Neuronal stem cell (in vitro differentiated cells): Measurements from ENCODE around the gene KIF1A.

Source experiments
- DNase-seq: peaks from one replicate; pipeline ENCODE4 v3.0.0-alpha.2; 2013; ENCODE audit warnings: low spot score
- H2AFZ ChIP-seq: one replicate; pipeline ENCODE4 v1.6.1; 2013; ENCODE audit warnings: mild to moderate bottlenecking, low read length, inconsistent platforms
- H2AK5ac ChIP-seq: 2 replicates; pipeline ENCODE4 v1.6.1; 2013; ENCODE audit warnings: low read depth, mild to moderate bottlenecking, inconsistent platforms, low read length, moderate library complexity, mixed read lengths
- H2BK120ac ChIP-seq: 2 replicates; pipeline ENCODE4 v1.6.1; 2013; ENCODE audit warnings: low read depth, mild to moderate bottlenecking, inconsistent platforms, low read length, moderate library complexity, mixed read lengths
- H2BK12ac ChIP-seq: one replicate; pipeline ENCODE4 v1.6.1; 2013; ENCODE audit warnings: low read length, inconsistent platforms
- H2BK15ac ChIP-seq: 2 replicates; pipeline ENCODE4 v1.6.1; 2013; ENCODE audit warnings: mild to moderate bottlenecking, low read length, inconsistent platforms, mixed read lengths
- H2BK5ac ChIP-seq: one replicate; pipeline ENCODE4 v1.6.1; 2013; ENCODE audit warnings: inconsistent platforms, mild to moderate bottlenecking, low read length, moderate library complexity
- H3K14ac ChIP-seq: one replicate; pipeline ENCODE4 v1.6.1; 2013; ENCODE audit warnings: low read length, inconsistent platforms
- H3K18ac ChIP-seq: 2 replicates; pipeline ENCODE4 v1.6.1; 2013; ENCODE audit warnings: low read length, inconsistent platforms
- H3K23ac ChIP-seq: 2 replicates; pipeline ENCODE4 v1.6.1; 2013; ENCODE audit warnings: low read depth, mild to moderate bottlenecking, mixed read lengths, low read length, inconsistent platforms; ENCODE audit not compliant: poor library complexity
- H3K27ac ChIP-seq: replicated peaks from 3 replicates; pipeline ENCODE4 v1.5.1; 2013; ENCODE audit warnings: low read length, inconsistent platforms
- H3K27me3 ChIP-seq, 3 experiments: 2 replicates each; pipeline ENCODE4 v1.6.1; 2013; ENCODE audit warnings: low read length in 3 of 3, mild to moderate bottlenecking in 2 of 3, inconsistent platforms in 1 of 3, low read depth in 1 of 3, mixed read lengths in 1 of 3, moderate library complexity in 1 of 3; ENCODE audit not compliant: control insufficient read depth in 3 of 3, insufficient read depth in 3 of 3
- H3K36me3 ChIP-seq, 2 donors: replicated peaks in 1 of 2; 2 replicates each; pipeline ENCODE4 v1.6.1; 2013; ENCODE audit warnings: low read length in 2 of 2; ENCODE audit not compliant: control insufficient read depth in 2 of 2, insufficient read depth in 2 of 2
- H3K4ac ChIP-seq: 2 replicates; pipeline ENCODE4 v1.6.1; 2013; ENCODE audit warnings: inconsistent platforms, mild to moderate bottlenecking, low read length, moderate library complexity
- H3K4me1 ChIP-seq, 2 donors: 1 replicate in 1 of 2; 2 replicates in 1 of 2; pipeline ENCODE4 v1.6.1; 2013; ENCODE audit warnings: low read length in 2 of 2, low read depth in 1 of 2; ENCODE audit not compliant: control insufficient read depth in 2 of 2, insufficient read depth in 1 of 2
- H3K4me2 ChIP-seq: one replicate; pipeline ENCODE4 v1.6.1; 2013; ENCODE audit warnings: mild to moderate bottlenecking, low read length, inconsistent platforms; ENCODE audit not compliant: insufficient read depth, poor library complexity, severe bottlenecking
- H3K4me3 ChIP-seq, 2 donors: 2 replicates each; pipeline ENCODE4 v1.5.1; 2013; ENCODE audit warnings: low read length in 2 of 2, mild to moderate bottlenecking in 2 of 2, inconsistent platforms in 1 of 2, moderate library complexity in 1 of 2
- H3K79me1 ChIP-seq: one replicate; pipeline ENCODE4 v1.6.1; 2013; ENCODE audit warnings: low read depth, mild to moderate bottlenecking, inconsistent platforms, low read length, moderate library complexity
- H3K9ac ChIP-seq: one replicate; pipeline ENCODE4 v1.6.1; 2013; ENCODE audit warnings: mild to moderate bottlenecking, low read depth, low read length, inconsistent platforms; ENCODE audit not compliant: poor library complexity
- H3K9me3 ChIP-seq, 2 donors: replicated peaks in 1 of 2; 2 replicates each; pipeline versions ENCODE3 to v1.6.1; 2013; ENCODE audit warnings: low read length in 2 of 2, mild to moderate bottlenecking in 2 of 2, inconsistent platforms in 1 of 2, low read depth in 1 of 2, mixed read lengths in 1 of 2, moderate library complexity in 1 of 2; ENCODE audit not compliant: control insufficient read depth in 2 of 2, insufficient read depth in 1 of 2
- H4K8ac ChIP-seq: one replicate; pipeline ENCODE4 v1.6.1; 2013; ENCODE audit warnings: low read depth, mild to moderate bottlenecking, inconsistent platforms, low read length, moderate library complexity
- H4K91ac ChIP-seq: one replicate; pipeline ENCODE4 v1.6.1; 2013; ENCODE audit warnings: low read length, low read depth, mild to moderate bottlenecking, inconsistent platforms; ENCODE audit not compliant: poor library complexity
- WGBS, 2 donors: extraction: QIAGEN DNeasy Blood & Tissue Kit; methylation state at CpG; one replicate each; pipeline ENCODE4 v1.1.7; 2013; ENCODE audit warnings: missing lambda C conversion rate in 2 of 2, mixed read lengths in 1 of 2; ENCODE audit not compliant: insufficient read length in 2 of 2, insufficient replicate concordance in 1 of 2; ENCODE audit errors: extremely low coverage in 2 of 2; 5-methylcytosine and 5-hydroxymethylcytosine counted together

The KIF1A gene

DNA sequence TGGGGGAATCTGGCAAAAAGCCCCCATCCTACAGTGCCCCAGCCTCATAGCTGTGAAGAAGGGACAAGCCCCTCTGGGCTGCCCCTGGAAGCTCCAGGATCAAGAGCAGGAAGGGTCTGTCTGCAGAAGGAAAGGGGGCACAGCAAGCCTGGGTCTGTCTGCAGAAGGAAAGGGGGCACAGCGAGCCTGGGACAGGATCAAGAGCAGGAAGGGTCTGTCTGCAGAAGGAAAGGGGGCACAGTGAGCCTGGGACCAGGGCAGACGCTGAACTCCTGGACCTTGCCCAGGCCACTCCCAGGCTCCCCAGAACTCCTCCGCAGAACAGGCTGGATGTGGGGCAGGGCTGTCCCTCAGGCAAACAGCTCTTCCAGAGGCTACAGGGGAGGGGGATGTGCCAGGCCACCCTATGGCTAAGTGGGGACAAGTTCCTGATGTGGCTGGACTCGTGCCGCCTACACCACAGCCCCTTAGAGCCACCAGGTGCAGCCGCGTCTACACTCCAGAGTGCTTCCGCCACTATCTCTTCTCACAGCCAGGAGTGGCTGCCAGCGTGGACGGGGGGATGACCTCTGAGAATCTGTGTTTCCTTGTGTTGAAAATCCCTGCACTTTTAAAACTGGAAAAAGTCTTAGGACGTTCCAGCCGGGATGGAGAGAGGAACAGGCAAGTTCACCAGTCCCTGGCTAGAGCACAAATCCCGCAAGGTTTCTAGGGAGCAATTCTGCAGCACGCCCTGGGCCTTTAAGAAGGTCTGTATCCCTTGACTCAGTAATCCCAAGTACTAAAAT is 20.8 kb downstream of the KIF1A start:
- H3K14ac ChIP-seq, result no peak overlapping the region
- H2BK120ac ChIP-seq, result no peak overlapping the region
- no peaks in the 10 kb centered on the region for H3K27me3 ChIP-seq
- peaks cover 31 to 34% of the 10 kb centered on the region in 2 donors for H3K36me3 ChIP-seq
- no peak overlapping the region for H4K8ac ChIP-seq
- no peak overlapping the region for H2BK5ac ChIP-seq
- H2AK5ac ChIP-seq, result no peak overlapping the region
- no peak for DNase-seq
- H3K4me1 ChIP-seq, result peaks cover 0 to 1% of the 10 kb centered on the region in 2 donors
- H2AFZ ChIP-seq, result no peak overlapping the region
- no peak overlapping the region for H4K91ac ChIP-seq
- H3K27ac ChIP-seq, result no peak overlapping the region
- H2BK12ac ChIP-seq, result no peak overlapping the region
- no peak overlapping the region for H3K4me3 ChIP-seq
- H2BK15ac ChIP-seq, result no peak overlapping the region
- no peak overlapping the region for H3K9ac ChIP-seq
- H3K79me1 ChIP-seq, result peaks cover 8% of the 10 kb centered on the region
- no peak overlapping the region for H3K4ac ChIP-seq
- peaks cover 0 to 9% of the 10 kb centered on the region in 2 donors for H3K9me3 ChIP-seq
- peak overlapping the region; percentile 37 for H3K18ac ChIP-seq
- H3K23ac ChIP-seq, result no peak overlapping the region
- no CpG with 5 or more reads among the region's 14 CpGs for WGBS, 2 donors
- no peak overlapping the region for H3K4me2 ChIP-seq

GRCh38 chr2:240798327-240798905 is 21.6 kb downstream of the KIF1A start:
- whole genome bisulfite sequencing, 2 donors, result no CpG with 5 or more reads among the region's 17 CpGs

DNA sequence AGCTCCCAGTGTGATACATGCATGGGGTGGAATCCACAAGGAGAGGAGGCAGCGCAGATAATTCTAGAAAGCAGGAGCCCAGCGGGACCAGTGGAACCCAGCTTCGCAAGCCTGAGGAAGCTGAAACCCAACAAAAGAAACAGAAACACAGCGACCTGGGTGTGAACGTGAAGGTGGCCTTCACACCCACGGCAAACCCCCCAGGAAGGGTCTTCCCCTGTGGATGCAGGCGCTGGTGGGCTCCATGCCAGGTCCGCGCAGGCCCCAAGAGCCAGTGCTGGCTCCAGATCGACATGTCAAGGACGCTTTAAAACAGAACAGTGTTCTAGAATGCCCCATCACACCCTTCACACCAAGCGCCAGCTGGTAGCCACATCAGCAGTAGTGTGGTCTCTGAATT is 22.1 kb downstream of the KIF1A start:
- DNase-seq, result no peak
- H3K4me1 ChIP-seq, result peaks cover 8% of the 10 kb centered on the region in 2 donors
- no peak overlapping the region for H2AK5ac ChIP-seq
- H2BK5ac ChIP-seq, result no peak overlapping the region
- H3K79me1 ChIP-seq, result peaks cover 11% of the 10 kb centered on the region
- H3K4me2 ChIP-seq, result no peak overlapping the region
- H2BK15ac ChIP-seq, result no peak overlapping the region
- H2BK120ac ChIP-seq, result no peak overlapping the region
- no peak overlapping the region for H3K27ac ChIP-seq
- no peak overlapping the region for H3K18ac ChIP-seq
- H4K91ac ChIP-seq, result no peak overlapping the region
- H3K23ac ChIP-seq, result no peak overlapping the region
- no peak overlapping the region for H3K14ac ChIP-seq
- WGBS, 2 donors, result no CpG with 5 or more reads among the region's 12 CpGs
- H2BK12ac ChIP-seq, result no peak overlapping the region
- no peak overlapping the region for H3K9ac ChIP-seq
- no peaks in the 10 kb centered on the region for H3K27me3 ChIP-seq
- H3K4ac ChIP-seq, result no peak overlapping the region
- peaks cover 34 to 35% of the 10 kb centered on the region in 2 donors for H3K36me3 ChIP-seq
- peaks cover 0 to 9% of the 10 kb centered on the region in 2 donors for H3K9me3 ChIP-seq
- no peak overlapping the region for H3K4me3 ChIP-seq
- no peak overlapping the region for H4K8ac ChIP-seq
- H2AFZ ChIP-seq, result no peak overlapping the region

More at GRCh38 chr2:240798327-240798905, 21.6 kb downstream of the KIF1A start:
- no peak overlapping the region for H2AFZ ChIP-seq
- no peak overlapping the region for H3K4me3 ChIP-seq
- H2AK5ac ChIP-seq, result no peak overlapping the region
- no peaks in the 10 kb centered on the region for H3K27me3 ChIP-seq
- no peak overlapping the region for H2BK120ac ChIP-seq
- H4K91ac ChIP-seq, result no peak overlapping the region
- H3K4me2 ChIP-seq, result no peak overlapping the region
- H2BK5ac ChIP-seq, result no peak overlapping the region
- no peak overlapping the region for H3K18ac ChIP-seq
- H3K4me1 ChIP-seq, result peaks cover 3 to 4% of the 10 kb centered on the region in 2 donors
- H4K8ac ChIP-seq, result no peak overlapping the region
- no peak overlapping the region for H3K23ac ChIP-seq
- no peak overlapping the region for H3K27ac ChIP-seq
- no peak overlapping the region for H3K4ac ChIP-seq
- H3K14ac ChIP-seq, result no peak overlapping the region
- peaks cover 0 to 9% of the 10 kb centered on the region in 2 donors for H3K9me3 ChIP-seq
- H2BK12ac ChIP-seq, result no peak overlapping the region
- H3K9ac ChIP-seq, result no peak overlapping the region
- H2BK15ac ChIP-seq, result no peak overlapping the region
- no peak for DNase-seq
- H3K36me3 ChIP-seq, result peaks cover 33 to 34% of the 10 kb centered on the region in 2 donors
- H3K79me1 ChIP-seq, result peaks cover 8% of the 10 kb centered on the region

- no peak overlapping the region for H2BK5ac ChIP-seq
- no peak overlapping the region for H2BK120ac ChIP-seq
- no peak overlapping the region for H3K4me3 ChIP-seq
- no CpG with 5 or more reads among the region's 14 CpGs for WGBS, 2 donors
- H3K4ac ChIP-seq, result no peak overlapping the region
- H2BK12ac ChIP-seq, result no peak overlapping the region
- peaks cover 15% of the 10 kb centered on the region for H3K79me1 ChIP-seq
- H3K4me2 ChIP-seq, result no peak overlapping the region
- peaks cover 12% of the 10 kb centered on the region in 2 donors for H3K4me1 ChIP-seq
- no peak overlapping the region for H2AFZ ChIP-seq
- no peaks in the 10 kb centered on the region for H3K27me3 ChIP-seq
- H3K14ac ChIP-seq, result no peak overlapping the region
- peaks cover 34 to 35% of the 10 kb centered on the region in 2 donors for H3K36me3 ChIP-seq
- H2AK5ac ChIP-seq, result no peak overlapping the region
- no peak overlapping the region for H2BK15ac ChIP-seq
- no peak for DNase-seq
- H3K9ac ChIP-seq, result no peak overlapping the region
- H3K27ac ChIP-seq, result no peak overlapping the region
- no peak overlapping the region for H4K8ac ChIP-seq
- H4K91ac ChIP-seq, result no peak overlapping the region
- H3K23ac ChIP-seq, result no peak overlapping the region
- H3K18ac ChIP-seq, result no peak overlapping the region
- peaks cover 0 to 7% of the 10 kb centered on the region in 2 donors for H3K9me3 ChIP-seq
These were observed 22.5 kb downstream of the KIF1A start for GRCh38 chr2:240797500-240797895.
